C4-2B (cell line): ENCODE data around the gene ABHD2.
A peak's percentile ranks its signal among the peaks of the same experiment; 100 is the strongest.
"Not testable (repeated sequence)": the region's sequence is repeated elsewhere in the genome, so short reads cannot be mapped to it uniquely, and the experiment has no call there.

Experiments used
- H3K27ac ChIP-seq: fragments of 450-650 bp; 2 replicates; pipeline ENCODE4 v1.5.1; 2017
- ZFX ChIP-seq: fragments of 450-650 bp; IDR thresholded peaks from 2 replicates; pipeline ENCODE4 v1.6.1; 2017
- TF ChIP-seq, protein P1 (sequence below): fragments of 450-650 bp; conservative IDR thresholded peaks from 2 replicates; pipeline ENCODE4 v1.5.1; 2017; ENCODE audit warnings: mild to moderate bottlenecking

The ABHD2 gene, protein sequence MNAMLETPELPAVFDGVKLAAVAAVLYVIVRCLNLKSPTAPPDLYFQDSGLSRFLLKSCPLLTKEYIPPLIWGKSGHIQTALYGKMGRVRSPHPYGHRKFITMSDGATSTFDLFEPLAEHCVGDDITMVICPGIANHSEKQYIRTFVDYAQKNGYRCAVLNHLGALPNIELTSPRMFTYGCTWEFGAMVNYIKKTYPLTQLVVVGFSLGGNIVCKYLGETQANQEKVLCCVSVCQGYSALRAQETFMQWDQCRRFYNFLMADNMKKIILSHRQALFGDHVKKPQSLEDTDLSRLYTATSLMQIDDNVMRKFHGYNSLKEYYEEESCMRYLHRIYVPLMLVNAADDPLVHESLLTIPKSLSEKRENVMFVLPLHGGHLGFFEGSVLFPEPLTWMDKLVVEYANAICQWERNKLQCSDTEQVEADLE

GRCh38 chr15:89087830-89088604 is at the start of gene ABHD2:
TSS of gene ABHD2 (plus strand) at chr15:89088456. CDS start at chr15:89116328, 27,872 bp downstream.
- TF ChIP-seq ZFX: no peak
- TF ChIP-seq, protein P1, sequence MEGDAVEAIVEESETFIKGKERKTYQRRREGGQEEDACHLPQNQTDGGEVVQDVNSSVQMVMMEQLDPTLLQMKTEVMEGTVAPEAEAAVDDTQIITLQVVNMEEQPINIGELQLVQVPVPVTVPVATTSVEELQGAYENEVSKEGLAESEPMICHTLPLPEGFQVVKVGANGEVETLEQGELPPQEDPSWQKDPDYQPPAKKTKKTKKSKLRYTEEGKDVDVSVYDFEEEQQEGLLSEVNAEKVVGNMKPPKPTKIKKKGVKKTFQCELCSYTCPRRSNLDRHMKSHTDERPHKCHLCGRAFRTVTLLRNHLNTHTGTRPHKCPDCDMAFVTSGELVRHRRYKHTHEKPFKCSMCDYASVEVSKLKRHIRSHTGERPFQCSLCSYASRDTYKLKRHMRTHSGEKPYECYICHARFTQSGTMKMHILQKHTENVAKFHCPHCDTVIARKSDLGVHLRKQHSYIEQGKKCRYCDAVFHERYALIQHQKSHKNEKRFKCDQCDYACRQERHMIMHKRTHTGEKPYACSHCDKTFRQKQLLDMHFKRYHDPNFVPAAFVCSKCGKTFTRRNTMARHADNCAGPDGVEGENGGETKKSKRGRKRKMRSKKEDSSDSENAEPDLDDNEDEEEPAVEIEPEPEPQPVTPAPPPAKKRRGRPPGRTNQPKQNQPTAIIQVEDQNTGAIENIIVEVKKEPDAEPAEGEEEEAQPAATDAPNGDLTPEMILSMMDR: no peak
- peak within 1 kb of the TSS; percentile 95 for H3K27ac ChIP-seq

- no peak for TF ChIP-seq ZFX
- TF ChIP-seq, protein P1: no peak
Observed at GRCh38 chr15:89039142-89039541, 49.1 kb upstream of the ABHD2 start.

DNA sequence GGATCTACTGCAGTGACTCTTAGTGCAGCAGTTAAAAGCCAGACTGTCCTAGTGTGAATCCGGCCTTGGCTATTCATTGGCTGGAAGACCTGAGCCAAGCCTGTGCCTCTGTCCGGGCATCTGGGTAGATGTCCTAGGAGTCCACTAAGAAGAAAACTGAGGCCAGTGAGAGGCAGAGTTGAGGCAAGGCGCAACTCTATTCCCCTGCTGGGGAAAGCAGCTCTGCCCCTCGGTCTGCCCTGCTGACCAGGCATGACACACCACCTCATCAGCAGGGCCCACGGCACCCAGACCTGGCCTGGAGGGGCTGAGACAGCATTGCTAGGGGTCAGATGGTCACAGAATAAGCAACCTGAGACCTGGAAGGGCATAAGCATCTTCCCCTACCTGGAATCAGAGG is 46.7 kb upstream of the ABHD2 start:
- TF ChIP-seq ZFX: no peak
- TF ChIP-seq, protein P1: no peak
- no peak overlapping the region for H3K27ac ChIP-seq

More at GRCh38 chr15:89039142-89039541, 49.1 kb upstream of the ABHD2 start:
- no peak overlapping the region for H3K27ac ChIP-seq

DNA sequence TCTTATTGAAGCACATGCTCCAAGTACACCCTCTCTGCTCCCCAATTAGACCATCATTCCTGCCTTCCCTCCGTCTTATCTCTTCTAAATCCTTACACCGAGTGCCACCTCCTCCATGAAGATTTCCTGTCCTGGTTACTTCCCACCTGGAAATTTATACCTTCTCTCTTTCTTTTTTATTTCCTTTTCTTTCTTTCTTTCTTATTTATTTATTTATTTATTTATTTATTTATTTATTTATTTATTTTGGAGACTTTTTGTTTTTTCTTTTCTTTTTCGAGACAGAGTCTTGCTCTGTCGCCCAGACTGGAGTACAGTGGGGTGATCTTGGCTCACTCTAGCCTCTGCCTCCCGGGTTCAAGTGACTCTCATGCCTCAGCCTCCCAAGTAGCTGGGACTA is 45.9 kb upstream of the ABHD2 start:
- H3K27ac ChIP-seq: no peak overlapping the region
- no peak for TF ChIP-seq ZFX
- TF ChIP-seq, protein P1: no peak

- no peak overlapping the region for H3K27ac ChIP-seq
- TF ChIP-seq, protein P1: no peak
- no peak for TF ChIP-seq ZFX
Observed at GRCh38 chr15:89043031-89044002, 44.9 kb upstream of the ABHD2 start.

GRCh38 chr15:89049016-89049666 is 39.1 kb upstream of the ABHD2 start:
- H3K27ac ChIP-seq: not testable (repeated sequence)

DNA sequence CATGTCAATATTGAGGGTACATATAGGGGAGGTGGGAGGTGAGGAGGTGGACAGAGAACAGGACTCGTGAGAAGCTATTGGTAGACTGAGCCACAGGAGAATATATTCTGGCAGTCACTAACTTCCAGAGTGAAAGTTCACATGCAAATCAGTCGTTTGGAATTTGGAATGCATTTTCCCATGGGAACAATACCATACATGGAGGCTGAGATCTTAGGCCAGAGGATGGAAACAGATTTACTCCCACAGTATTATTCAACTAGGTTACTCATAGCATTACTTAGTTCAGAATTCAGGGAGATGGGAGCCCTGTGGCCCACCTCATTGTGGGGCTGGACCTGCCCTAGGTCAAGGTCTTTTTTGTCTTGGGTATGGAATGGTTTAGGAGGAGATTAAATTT is 36.4 kb upstream of the ABHD2 start:
- no peak for TF ChIP-seq ZFX
- TF ChIP-seq, protein P1: no peak
- H3K27ac ChIP-seq: no peak overlapping the region
